GM18498 (cell line): ENCODE results near the gene MTCL1.

Experiments used
- ATAC-seq: cut with Tn5 transposase; IDR thresholded peaks from one replicate; pipeline ENCODE4 v1.9.1; 2021; ENCODE audit warnings: mild to moderate bottlenecking, moderate library complexity; ENCODE audit not compliant: unreplicated experiment

Gene MTCL1

GRCh38 chr18:8705238-8705960 lies at the start of gene MTCL1:
Gene MTCL1 (plus strand): TSS chr18:8705556. CDS start chr18:8705661, 105 bp downstream.
- peak; percentile 41 for ATAC-seq

- no peak for ATAC-seq
These were observed 49.1 kb upstream of the MTCL1 start for GRCh38 chr18:8656232-8656631.

- ATAC-seq, result no peak
These were observed 48.1 kb upstream of the MTCL1 start for GRCh38 chr18:8657050-8657820.

GRCh38 chr18:8657873-8658470 lies 47.4 kb upstream of the MTCL1 start:
- no peak for ATAC-seq

- no peak for ATAC-seq
These were observed 46.4 kb upstream of the MTCL1 start for GRCh38 chr18:8658858-8659485.

- ATAC-seq, result no peak
These were observed 45.6 kb upstream of the MTCL1 start for GRCh38 chr18:8659609-8660242.

- no peak for ATAC-seq
These were observed 45.0 kb upstream of the MTCL1 start for GRCh38 chr18:8660316-8660715.

GRCh38 chr18:8661754-8662559 lies 43.4 kb upstream of the MTCL1 start:
- ATAC-seq, result no peak

GRCh38 chr18:8662560-8663255 lies 42.6 kb upstream of the MTCL1 start:
- ATAC-seq, result no peak

GRCh38 chr18:8667846-8668245 lies 37.5 kb upstream of the MTCL1 start:
- no peak for ATAC-seq

GRCh38 chr18:8668381-8668780 lies 37.0 kb upstream of the MTCL1 start:
- no peak for ATAC-seq

- ATAC-seq, result no peak
These were observed 35.8 kb upstream of the MTCL1 start for GRCh38 chr18:8669571-8669970.

- peak; percentile 96 for ATAC-seq
These were observed 31.8 kb upstream of the MTCL1 start for GRCh38 chr18:8673256-8674209.

GRCh38 chr18:8675057-8675456 lies 30.3 kb upstream of the MTCL1 start:
- no peak for ATAC-seq

GRCh38 chr18:8681196-8681595 lies 24.2 kb upstream of the MTCL1 start:
- peak; percentile 58 for ATAC-seq

- ATAC-seq, result no peak
These were observed 20.8 kb upstream of the MTCL1 start for GRCh38 chr18:8684577-8684976.

- ATAC-seq, result no peak
These were observed 20.0 kb upstream of the MTCL1 start for GRCh38 chr18:8685141-8685913.

GRCh38 chr18:8685914-8686216 lies 19.5 kb upstream of the MTCL1 start:
- no peak for ATAC-seq
